22Rv1 (cell line): ENCODE data around the gene SPATA31E1.

Experiments
- CTCF ChIP-seq: fragments of 450-650 bp; IDR thresholded peaks from 2 replicates; pipeline ENCODE4 v1.5.1; 2017; ENCODE audit warnings: mild to moderate bottlenecking
- ZFX ChIP-seq: fragments of 450-650 bp; IDR thresholded peaks from 2 replicates; pipeline ENCODE4 v1.6.1; 2017; ENCODE audit warnings: antibody characterized with exemption, borderline replicate concordance

GRCh38 chr9:87883274-87883673 is 597 bp downstream of the SPATA31E1 start:
- TF ChIP-seq CTCF, result no peak
- no peak for TF ChIP-seq ZFX
